GM19463 (cell line): Measurements from ENCODE around the gene MYO16.

Source experiments
- ATAC-seq: cut with Tn5 transposase; IDR thresholded peaks from one replicate; pipeline ENCODE4 v1.9.1; 2021; ENCODE audit warnings: mild to moderate bottlenecking, moderate library complexity; ENCODE audit not compliant: unreplicated experiment

Gene MYO16

DNA sequence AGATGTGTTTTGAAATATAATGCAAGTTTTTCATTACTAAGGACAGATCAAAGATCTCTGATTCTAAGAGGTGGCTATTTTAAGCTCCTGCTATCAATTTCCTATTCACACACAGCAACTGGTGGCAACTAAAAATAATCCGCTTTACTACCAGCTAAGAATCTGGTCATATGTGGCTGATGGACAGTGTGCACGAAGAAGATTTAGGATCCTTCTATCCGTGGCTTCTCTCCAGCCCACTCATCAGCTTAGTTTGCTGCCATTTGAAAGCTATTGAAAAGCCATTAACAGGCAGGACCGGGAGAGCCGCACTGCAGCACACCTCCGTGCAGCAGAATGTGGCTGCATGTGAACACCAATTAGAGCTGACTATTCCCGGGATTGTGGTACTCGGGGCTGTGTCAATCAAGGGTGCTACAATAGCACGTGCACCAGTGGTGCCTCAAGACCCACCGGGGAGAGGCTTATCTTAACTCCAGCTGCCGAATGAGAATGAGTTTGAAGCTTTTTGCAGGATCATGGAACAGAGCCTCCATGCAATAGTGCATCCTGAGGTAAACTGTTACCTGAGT lies at the start of gene MYO16:
Gene MYO16, plus strand, starts transcription at position 431 of the 572 bp plus-strand sequence. CDS start 234 bp downstream, outside the sequence.
- ATAC-seq = no peak

DNA sequence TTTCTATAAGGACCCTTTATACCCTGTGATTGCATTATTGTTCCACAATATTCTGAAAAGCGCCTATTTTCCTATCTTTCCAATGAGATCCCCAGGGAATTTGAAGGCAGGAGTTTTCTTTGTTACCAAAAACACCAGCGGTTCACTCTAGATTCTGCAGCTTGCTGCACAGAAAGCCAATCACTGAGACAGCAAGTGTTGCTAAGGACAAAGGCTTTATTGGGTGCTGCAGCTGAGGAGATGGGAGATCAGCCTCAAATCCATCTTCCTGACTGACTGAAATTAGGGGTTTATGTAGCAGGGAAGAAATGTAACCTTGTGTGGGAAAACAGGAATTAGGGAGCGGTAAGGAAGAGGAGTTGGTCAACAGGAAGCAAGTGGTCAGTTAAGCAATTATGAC lies 42.6 kb upstream of the MYO16 start:
- no peak for ATAC-seq

DNA sequence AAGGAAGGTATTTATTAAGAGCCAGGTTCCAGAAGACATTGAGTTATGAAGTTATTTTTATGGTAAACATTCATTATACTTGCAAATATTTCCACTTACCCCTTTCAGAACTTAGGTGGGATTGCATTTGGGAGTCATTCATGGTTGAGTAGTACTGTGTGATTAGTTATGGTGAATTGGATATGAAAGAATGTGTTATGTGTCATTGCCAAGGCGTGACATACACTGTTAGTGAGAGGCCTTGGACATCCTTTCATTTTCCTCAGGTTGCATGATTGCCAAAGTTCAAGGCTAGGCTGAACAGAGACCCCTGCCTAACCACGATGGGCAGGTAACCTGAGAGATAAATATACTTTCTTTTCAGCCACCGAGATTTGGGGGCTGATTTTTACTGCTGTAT lies 40.9 kb upstream of the MYO16 start:
- no peak for ATAC-seq

DNA sequence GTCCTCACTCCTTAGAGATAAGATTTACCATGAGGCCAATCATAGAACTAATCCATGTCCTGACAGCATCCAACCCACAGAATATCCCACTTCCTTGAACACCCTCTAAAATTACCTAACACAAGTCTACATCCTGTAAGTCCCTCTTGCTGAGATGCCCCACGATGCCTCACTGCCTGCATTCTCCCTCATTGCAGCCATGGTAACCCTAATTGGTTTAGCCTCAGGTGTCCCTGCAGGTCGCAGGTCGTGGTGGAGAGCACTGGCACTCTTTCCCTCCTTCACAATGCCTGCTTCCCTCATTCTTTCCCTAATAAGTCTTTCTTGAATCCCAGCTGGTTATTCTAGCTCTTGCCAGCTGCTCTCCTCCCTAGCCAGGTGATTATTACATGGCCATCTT lies 35.3 kb upstream of the MYO16 start:
- ATAC-seq = no peak

DNA sequence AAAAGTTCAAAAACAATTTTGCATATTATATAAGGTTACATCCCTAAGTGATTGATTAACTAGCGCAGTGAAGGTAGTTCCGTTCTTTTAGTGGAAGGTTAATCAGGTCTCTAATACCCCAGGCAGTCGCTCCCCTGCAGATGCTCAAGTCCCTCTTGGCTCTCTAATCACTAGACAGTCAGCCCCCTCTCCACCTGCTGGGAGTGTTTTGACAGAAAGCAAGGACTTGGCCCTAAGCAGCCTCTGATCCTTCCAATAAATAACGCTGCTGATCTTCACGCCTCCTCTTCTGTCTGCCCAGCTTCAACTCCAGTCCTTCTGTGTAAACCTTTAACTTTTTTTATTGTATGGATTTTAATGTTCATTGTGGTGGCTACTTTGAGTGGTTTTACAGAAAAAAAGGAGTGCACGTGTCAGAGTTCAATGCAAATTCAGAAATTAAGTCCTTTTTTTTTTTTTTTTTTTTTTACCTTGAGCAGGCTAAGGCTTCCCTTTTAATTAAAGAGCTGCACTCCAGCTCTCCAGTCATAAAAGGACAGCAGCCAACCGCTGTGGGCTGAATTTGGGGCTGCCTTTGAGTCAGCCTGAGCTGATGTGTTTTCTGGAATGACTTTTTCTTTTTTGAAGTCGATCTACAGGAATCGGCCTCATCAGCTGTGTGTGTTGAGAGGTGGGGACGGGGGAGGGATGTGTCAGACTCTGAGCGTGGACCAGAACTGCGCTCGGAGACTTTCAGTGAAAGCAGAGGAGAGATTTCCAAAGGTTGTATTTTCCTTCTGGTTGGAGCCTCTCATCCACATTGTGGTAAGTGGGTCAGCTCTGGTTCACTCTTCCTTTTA lies 33.8 kb upstream of the MYO16 start:
- no peak for ATAC-seq

DNA sequence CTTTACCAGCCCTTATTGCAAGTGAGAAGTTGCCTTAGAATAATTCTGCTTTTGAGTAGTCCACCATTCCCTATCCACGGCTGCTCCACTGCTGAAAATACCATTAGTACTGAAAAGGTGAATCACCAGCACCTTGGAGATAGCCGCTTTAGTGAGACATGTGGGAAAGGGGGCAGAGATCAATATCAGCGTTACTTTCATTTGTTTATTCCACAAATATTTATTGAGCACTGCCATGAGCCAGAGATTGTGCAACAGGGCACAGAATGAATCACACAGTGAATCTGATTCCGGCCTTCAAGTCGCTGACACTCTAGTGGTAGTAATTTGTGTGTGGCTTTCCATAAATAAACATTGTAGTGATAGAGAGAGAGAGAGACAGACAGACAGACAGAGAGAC lies 31.5 kb upstream of the MYO16 start:
- no peak for ATAC-seq

DNA sequence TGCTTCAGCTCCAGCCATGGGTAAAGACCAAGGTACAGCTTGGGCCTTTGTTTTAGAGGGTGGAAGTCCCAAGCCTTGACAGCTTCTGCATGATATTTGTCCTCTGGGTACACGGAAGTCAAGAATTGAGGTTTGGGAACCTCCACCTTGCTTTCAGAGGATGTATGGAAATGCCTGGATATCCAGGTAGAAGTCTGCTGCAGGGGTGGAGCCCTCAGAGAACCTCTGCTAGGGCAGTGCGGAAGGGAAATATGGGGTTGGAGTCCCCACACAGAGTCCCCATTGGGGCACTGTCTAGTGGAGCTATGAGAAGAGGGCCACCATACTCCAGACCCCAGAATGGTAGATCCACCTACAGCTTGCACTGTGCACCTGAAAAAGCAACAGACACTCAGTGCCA lies 23.0 kb upstream of the MYO16 start:
- ATAC-seq = no peak

DNA sequence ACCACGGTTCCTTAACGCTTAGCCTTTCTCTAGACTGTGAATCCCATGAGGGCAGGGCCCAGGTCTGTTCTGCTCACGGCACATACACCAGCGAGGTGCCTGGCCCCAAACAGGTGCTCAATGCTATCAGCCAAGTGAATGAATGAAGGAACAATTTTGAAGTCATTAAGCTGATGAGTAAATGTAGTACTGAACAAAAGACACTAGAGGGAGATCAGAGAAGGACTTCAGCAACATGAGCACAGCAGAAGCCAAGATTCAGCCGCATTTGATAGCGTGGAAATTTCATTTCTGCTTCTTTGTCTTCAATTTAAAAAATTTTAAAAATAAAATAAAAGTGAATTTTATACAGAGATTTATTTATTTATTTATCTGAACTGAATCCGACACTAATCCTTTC lies 20.1 kb upstream of the MYO16 start:
- no peak for ATAC-seq

DNA sequence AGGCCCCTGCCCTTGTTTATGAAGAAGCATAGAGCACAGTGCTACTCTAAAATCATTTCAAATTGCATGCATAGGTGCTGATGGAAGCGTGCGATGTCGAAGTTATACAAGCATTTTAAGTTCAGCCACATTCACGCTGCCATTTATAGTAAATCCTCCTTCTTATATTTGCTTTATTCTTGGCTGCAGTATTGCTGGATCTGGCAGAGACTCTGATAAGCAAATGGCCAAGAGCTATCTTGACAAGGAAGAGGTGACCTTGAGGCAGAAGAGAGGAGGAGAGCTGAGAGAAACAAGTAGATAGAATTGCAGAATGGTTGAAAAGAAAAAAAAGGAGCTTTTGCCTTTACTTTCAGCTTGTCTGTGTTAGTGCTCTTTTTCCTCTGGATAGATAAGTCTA lies 18.9 kb upstream of the MYO16 start:
- ATAC-seq = no peak

DNA sequence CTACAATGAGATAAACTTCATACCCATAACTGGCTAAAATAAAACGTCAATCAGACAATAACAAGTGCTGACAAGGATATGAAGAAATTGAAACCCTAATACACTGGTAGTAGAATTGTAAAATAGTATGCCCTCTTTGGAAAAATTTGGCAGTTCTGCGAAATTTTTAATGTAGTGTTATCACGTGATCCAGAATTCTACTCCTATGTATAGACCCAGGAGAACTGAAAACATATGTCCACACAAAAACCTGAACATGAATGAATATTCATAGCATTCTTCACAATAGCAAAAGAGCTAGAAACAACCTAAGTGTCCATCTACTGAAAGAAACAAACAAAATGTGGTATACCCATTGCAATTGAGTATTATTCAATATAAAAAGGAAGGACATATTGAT lies 14.2 kb upstream of the MYO16 start:
- ATAC-seq = no peak

DNA sequence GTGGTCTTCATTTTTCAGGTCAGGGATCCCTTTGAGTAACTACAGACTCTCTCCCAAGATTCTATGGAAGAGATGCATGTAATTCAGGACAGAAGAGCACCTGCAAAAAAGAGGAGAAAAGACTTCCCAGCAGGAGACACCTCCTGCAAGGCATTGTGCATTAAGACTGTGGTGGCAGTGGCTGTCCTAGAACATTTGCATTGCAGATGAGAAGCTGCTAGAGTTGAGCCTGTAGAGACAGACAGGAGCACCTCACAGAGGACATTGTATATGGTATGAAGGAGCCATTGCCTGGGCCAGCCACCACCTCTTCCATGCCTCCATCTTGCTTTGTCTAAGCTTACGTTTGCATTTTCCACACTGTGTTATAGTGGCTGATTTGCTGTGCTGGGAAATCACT lies 11.2 kb upstream of the MYO16 start:
- no peak for ATAC-seq

DNA sequence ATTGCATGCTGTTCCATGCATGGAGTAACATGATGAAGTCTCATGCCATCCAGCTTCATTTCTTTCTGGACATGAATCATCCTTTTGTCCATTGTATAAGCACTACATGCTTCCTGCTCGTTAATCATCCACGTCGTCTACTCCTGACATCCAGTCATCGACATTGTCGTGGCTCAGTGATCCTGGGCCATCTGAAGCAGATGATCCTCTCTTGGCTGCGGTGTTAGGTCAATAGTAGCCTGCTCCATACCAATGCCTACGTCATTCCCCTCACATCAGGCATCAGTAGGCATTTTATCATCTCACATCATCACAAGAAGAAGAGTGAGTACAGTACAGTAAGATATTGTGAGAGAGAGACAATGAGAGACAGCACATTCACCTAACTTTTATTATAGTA lies 7.9 kb upstream of the MYO16 start:
- ATAC-seq = no peak

DNA sequence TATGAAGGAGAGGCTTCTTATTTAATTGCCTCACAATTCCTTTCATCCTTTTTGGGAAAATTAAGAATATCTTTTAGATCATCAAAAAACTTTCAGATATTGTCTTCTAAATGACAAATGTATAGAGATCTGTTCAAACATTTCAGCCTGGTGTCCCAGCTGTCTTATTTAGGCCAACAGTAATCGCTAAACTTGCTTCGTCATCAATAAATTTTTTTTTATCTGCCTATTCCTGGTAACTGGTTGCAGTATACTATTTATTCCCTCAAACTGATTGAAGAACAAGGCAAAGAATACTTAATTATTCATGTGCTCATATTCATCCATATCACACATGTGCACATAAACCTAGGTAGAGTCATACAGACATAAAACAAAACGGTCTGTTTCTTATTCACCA lies 5.3 kb upstream of the MYO16 start:
- no peak for ATAC-seq

DNA sequence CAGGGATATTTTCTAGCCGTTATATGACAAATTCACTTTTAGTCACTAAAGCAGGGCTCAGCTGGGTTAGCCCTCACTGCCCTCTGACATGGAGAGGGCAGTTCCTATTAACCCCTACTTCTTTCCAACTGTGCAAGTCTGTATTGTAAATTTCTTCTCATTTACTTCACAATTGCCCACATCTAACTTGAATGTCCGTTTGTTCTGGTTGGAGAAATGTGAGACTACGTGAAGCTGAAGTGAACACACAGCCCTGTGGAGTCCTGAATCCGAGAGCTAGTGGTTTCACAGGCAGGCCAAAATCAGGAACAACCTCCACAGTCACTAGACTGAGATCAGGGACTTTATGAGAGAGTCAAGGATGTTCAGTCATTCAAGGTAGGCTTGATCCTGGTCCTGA lies 4.4 kb upstream of the MYO16 start:
- no peak for ATAC-seq

DNA sequence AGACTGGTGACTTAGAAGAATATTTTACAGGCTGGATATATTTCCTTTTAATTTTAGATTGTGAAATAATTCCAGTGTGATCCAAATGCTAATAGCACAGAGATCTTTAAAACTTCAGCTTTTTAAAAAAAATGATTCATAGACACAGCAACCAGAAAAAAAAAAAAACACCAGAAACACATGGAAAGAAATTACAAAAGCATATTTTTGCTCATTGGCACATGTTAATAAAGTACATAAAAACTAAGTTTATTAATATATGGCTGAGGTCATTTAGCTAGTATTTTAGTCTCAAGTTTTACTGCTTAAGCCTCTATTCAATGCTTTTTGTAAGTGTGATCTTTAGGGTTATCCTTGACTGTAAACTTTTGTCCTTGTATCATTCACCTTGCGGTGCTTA lies 577 bp downstream of the MYO16 start:
- ATAC-seq = no peak

DNA sequence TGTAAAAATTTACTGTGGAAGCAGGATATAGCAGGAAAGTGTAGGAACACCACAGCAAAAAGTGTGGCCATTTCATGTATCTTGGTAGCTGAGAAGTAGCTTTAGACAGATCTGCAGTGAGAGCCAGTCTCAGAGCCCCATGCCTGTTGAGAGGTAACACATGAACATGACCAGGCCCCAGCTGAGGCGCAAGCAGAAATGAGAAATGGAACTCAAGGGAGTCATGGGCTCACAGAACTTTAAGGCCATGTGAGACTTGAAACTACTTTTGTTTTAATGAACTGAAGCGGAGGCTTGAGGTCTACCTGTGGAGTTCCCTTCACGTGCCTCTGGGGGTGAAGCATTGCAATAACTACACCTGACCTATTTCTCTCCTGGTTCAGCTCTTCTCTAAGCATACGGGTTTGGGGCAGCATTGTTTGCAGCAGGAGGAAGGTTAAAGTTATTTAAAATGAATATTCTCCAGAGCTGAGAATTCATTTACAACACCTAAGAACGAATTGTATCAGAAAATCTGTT lies 3.3 kb downstream of the MYO16 start:
- ATAC-seq = no peak

DNA sequence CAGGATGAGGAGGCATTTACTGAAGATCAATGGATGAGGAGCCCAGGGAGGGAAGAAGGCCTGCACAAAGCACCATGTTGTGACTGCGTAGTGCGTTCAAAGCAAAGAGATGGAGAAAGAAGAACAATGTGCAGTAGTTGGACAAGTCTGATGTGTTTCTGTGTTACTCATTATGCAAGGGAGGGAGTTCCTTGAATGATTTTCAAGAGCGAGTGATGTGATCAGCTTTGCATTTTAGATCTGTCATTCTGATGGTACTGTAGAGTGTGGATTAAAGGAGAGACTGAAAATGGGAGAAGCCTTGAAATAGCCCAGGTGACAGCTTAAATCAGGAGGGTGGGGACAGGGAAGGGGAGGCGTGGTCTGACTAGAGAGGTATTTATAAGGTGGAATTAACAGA lies 9.5 kb downstream of the MYO16 start:
- no peak for ATAC-seq

DNA sequence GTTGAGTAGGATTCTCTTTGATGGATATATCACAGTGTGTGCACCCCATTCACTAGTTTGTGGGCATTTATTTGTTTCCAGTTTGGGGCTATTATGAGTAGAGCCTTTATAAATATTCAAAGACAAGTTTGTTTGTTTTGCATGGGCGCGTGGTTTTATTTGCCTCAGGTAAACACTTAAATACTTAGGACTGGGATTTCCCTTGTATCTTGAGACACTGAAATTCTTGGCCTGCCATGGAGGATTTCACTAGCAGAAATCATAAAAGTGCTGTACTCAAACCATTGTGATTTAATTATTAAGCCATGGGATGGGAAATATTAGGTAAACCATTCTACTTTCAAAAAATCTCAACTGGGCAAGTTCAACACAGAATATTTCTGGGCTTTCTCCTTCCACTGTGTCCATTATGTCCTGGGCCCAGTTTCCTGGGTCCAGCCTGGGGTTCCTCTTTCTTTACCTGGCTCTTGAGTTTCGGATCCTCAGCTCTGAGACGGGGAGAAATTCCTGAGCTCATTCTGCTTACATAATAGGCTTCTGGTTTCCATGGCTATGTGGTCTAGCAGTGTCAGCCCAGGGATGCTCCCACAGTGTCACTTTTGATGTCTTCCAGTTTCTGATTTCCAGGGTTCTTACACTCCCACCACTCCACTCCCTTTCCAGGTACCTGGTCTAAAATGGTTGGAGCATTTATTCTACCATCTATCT lies 14.4 kb downstream of the MYO16 start:
- no peak for ATAC-seq

DNA sequence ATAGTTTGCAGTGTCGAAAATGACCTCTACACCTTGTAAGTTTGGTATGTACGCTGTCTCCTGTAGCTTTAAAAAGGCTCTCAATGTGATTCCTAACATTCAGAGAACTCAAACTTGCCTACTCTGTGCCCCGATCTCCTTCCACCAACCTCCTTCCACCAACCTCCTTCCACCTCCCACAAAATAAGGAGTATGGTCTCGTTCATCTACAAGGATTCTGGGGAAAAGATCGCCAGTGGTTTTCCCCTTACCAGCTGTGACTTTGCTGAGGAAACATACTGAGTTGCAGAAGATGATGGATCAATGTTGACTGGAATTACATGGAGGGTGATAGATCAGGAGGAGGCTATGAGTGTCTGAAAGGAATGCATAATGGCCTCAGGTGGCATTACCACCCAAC lies 16.0 kb downstream of the MYO16 start:
- no peak for ATAC-seq

DNA sequence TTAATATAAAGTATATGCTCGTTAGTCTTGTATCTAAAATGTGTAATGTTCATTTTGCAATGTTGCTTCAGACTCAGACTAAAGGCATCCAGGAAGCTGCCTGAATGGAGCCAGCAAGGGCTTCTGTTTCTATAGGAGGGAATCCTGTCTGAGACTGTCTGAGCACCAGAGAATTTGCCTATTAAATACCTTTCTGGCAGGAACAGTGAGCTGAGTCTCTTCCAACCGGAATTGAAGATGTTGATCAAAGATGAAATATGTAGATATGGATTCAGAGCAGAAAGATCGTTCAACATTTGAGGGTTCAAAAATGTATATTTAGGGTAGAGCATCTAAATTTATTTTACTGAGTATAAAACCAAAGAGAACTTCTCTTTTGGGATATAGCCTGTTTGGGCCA lies 20.9 kb downstream of the MYO16 start:
- ATAC-seq = no peak

DNA sequence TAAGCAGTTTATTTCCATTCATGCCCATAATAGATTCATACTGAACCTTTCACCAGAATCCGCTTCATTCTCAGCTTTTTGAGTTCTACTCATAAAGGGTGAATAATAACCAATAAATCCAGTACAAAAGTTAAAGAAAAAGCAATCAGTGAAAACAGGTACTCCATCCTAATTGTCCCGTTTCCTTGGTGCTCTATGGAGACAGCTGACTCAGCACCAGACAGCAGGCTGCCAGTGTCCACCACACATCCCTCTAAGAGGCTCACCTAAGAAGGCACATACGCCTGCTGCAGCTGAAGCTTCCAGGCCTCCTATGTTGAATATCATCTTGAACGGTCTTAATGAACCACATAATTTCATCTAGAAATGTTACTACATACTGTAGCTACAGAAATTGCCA lies 27.3 kb downstream of the MYO16 start:
- ATAC-seq = no peak

DNA sequence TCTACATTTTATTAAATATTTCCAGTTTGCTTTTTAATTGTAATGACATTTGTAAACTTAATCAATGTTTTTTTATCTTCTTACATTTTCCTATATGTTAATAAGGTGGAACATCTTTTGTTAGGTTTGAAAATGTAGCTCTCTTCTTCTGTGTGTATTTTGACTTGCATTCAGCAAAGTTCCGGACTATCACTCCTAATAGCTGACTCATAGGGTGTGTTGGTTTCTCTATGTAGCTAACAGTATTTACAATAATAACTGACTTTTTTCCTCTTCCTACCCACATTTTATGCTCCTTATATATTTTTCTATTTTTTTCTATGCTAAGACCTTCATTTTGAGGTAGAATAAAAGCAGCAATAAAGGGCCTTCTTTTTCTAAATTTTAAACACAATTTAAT lies 28.1 kb downstream of the MYO16 start:
- ATAC-seq = no peak
